Effector CD4-positive, alpha-beta T cell (primary cell): ENCODE data around the gene NT5C3A.

Experiments
- DNase-seq: peaks from one replicate; pipeline ENCODE4 v3.0.0-alpha.2; 2020

The NT5C3A gene

DNA sequence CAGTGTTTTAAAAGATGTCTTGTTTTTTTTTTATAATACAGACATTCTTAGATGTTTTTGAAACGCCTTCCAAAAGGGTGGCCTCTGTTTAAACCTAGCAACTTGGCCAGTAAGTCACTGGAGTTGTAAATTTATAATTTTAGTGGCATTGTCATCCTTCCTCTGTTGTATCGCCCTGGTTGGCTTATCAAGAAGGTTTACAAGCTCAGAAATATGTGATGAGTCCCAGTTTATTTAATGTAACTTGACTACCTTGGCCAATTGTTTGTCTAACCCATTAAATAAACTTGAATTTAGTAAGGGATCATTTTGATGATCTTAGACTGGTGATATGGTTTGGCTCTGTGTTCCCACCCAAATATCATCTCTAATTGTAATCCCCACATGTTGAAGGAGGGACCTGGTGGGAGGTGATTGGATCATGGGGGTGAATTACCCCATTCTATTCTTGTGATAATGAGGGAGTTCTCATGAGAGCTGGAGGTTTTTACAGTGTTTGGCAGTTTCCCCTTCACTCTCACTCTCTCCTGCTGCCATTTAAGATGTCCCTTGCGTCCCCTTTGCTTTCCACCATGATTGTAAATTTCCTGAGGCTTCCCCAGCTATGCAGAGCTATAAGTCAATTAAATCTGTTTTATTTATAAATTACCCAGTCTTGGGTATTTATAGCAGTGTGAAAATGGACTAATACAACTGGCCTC, 13.4 kb upstream of the NT5C3A start:
- no peak for DNase-seq

DNA sequence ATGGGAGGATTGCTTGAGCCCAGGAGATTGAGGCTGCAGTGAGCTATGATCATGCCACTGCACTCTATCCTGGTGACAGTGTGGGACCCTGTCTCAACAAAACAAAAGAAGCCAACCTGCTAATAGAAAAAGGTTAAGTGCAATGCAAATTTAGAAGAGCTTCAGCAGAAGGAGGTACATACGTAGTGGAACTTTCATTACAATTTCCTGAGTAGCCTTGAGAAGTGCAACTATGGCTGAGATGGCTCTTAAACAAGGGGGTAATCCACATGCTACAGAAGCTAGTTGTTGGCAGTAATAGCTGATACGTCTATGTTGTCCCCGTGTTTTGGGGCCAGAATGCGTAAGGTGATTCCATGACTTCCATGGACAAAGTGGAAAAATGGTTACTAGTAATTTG, 10.7 kb upstream of the NT5C3A start:
- no peak for DNase-seq

DNA sequence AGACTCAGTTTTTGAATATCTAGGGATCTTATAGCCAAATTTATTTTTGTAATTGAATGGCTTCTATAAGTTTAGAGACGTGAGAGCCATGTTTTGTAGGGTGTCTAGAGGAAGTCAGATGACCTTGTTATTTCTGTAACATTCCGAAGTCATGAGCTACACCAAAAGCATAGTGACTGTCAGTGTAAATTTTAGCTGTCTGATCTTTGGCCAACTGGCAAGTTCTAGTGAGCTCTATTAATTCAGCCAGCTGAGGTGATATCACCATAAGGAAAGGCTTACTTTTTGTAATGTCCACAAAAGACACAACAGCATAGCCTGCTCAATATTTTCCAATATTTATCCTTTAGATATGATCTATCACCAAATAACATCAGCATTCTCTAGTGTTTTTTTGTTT, 9.9 kb upstream of the NT5C3A start:
- no peak for DNase-seq

DNA sequence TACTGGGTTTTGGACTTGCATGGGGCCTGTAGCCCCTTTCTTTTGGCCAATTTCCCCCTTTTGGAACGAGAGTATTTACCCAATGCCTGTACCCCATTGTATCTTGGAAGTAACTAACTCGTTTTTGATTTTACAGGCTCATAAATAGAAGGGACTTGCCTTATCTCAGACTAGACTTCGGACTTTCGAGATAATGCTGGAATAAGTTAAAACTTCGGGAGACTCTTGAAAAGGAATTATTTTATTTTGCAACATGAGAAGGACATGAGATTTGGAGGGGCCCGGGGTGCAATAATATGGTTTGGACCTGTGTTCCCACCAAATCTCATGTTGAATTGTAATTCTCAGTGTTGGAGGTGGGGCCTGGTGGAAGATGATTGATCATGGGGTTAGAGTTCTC, 8.3 kb upstream of the NT5C3A start:
- no peak for DNase-seq

DNA sequence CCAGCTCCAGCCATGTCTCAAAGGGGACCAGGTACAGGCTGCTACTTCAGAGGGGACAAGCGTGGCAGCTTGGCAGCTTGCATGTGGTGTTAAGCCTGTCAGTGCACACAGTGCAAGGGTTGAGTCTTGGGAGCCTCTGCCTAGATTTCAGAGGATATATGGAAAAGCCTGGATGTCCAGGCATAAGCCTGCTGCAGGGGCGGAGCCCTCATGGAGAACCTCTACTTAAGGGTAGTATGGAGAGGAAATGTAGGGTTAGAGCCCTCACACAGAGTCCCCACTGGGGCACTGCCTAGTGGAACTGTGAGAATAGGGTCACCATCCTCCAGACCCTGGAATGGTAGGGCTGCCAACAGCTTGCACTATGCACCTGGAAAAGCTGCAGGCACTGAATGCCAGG, 7.7 kb upstream of the NT5C3A start:
- DNase-seq, result no peak

DNA sequence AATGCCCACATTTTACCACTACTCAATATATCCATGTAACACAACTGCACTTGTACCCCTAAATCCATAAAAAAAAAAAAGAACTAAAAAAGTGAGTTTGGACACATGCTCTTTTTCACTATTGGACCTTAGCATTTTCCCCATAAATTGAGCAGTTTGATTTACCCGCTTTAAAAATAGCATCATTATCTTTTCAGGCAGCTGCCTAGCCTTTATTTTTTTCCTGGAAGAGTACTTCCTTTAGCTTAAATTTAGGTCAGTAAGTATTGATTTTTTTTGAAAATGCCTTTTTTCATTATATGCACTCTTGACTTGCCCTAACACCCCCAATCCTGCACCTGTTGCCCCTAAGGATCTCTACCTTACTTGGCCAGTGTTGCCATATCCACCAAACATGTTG, 5.3 kb upstream of the NT5C3A start:
- DNase-seq, result no peak

DNA sequence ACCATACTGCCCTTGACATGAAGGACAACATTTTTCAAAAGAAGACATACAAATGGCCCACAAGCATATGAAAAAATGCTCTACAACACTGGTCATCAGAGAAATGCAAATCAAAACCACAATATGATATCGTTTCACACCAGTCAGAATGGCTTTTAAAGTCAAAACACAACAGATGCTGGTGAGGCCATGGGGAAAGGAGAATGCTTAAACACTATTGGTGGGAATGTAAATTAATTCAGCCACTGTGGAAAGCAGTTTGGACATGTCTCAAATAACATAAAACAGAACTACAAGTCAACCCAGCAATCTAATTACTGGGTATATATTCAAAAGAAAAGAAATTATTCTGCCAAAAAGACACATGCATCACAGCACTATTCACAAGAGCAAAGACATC, 4.2 kb upstream of the NT5C3A start:
- DNase-seq, result no peak

DNA sequence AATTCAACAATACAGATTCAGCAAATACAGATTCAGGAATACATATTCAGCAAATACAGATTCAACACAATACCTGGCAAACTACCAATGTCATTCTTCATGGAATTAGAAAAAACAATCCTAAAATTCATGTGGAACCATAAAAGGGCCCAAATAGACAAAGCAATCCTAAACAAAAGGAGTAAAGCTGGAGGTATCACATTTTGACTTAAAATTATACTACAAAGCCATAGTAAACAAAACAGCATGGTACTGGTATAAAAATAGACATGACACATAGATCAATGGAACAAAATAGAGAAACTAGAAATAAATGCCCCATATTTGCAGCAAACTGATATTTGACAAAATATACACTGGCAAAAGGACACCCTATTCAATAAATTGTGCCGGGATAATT, 3.4 kb upstream of the NT5C3A start:
- no peak for DNase-seq

DNA sequence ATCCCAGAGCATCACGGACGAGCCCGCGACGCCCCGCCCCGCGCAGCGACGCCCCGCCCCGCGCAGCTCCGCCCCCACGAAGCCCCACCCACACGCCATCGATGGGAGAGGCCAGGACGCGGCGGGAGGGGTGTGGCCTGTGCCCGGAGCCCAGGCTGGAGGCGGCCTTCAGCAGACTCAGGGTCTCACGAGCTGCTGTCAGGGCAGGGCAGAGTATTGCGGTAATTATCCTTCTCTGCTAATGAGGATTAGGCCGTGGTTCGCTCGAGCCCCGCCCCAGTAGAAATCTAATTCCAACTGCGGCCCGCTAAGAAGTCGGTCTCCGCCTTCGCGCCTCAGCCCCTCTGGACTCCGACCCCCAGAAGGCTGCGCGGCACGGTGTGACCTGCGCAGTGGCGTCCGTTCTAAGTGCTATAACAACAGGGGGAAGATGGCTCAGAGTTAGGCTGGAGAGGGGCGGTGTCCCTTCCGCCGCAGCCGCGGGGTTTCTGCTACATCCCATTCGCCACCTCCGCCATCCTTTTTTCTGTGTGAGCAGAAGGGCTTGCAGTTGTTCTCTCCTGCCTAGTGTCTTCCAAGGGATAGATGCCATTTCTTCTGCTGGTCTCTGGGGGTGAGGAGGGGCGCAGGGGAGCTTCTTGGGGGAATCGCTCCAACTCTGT, 337 bp upstream of the NT5C3A start:
- peak; percentile 87 for DNase-seq

DNA sequence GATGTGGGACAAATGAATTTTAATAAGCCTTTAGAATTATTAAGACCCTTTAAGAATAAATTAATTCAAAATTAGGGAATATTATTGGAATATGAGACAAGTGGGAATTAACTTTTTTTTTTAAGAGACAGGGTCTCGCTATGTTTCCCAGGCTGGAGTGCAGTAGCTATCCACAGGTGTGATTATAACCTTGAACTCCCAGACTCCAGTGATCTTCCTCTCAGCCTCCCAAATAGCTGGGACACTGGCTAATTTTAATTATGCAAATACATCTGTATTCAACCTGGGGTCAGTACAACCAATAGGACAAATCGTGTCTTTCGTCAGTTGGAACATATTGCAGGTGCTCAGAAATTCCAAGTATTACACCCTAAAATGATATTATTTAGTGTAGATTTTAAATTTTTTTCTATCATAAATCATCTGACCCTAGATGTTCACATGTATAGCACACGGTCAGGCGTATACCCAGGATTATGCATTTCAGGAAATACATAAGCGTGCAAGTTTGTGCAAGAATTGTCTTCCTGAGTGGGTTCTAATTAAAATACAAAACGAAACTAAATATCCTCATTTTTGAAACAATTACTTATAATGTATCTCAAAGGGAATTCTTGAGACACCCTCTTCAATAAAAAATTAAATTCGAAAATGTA, 1.2 kb downstream of the NT5C3A start:
- DNase-seq, result no peak

DNA sequence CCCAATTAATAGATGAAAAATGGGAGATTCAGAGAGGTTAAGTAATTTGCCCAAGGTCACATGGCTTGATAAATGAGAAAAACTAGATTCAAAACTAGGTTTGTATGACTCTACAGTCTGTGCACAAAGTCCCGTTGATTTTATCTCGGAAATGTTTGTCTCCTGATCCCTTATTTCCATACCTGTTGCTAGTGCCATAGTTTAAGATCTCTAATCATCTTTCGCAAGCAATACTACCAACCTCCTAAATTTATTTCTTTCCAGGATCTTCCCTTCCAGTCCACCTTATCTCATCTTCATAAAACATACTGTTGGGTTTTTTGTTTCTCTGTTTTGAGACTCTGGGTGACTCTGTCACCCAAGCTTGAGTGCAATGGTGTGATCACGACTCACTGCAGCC, 2.9 kb downstream of the NT5C3A start:
- DNase-seq, result no peak

DNA sequence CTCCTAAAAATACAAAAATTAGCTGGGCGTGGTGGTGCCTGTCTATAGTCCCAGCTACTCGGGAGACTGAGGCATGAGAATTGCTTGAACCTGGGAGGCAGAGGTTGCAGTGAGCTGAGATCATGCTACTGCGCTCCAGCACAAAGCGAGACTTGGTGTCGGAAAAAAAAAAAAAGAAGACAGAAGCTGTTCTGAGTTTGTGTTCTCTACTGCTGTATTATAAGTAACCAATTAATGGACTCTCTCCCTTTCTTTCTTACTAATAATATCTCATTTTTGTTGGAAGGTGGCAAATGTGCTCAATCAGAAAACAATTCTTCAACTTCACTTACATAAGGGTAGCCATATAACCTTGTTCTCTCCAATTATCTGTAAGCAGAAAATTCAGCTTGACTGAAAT, 7.4 kb downstream of the NT5C3A start:
- DNase-seq, result no peak

DNA sequence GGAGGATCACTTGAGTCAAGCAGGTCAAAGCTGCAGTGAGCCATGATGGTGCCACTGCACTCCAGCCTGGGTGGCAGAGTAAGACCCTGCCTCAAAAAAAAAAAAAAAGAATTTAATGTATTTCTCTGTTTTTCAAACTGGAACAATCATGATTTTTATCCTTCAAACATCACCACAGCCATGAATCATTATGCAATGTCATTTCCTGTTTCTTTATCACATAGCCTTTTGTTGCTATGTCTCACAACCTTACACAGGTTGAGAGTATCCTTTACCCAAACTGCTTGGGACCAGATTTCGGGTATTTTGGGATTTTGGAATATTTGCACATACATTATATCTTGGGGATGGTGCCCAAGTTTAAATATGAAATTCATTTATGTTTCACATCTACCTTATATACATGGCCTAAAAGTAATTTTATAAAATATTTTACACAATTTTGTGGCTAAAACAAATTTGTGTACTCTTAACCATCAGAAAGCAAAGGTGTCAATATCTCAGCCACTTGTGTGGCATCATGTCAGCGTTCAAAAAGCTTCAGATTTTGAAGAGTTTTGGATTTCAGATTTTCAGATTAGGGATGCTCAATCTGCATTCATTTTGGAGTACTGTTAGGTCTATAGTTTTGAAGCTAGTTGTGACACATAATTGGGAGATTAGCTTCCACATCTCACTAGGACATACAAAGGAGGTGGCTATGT, 8.2 kb downstream of the NT5C3A start:
- DNase-seq, result no peak

DNA sequence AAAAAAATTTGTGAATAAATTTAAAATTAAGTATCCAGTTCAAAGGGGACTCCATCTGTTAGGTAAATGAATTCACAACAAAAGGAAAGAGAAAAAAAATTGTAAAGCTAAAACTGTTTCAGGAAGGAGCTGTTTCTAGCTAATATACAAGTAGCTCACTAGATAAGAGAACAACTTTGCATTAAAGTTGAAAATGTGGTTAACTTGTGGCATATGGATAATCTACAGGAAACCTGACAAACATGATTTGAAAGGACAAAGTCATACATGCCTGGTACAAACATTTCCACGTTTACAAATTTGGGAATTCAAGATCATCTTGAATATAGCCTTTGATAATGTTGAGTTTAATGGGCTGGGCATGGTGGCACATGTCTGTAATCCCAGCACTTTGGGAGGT, 8.9 kb downstream of the NT5C3A start:
- no peak for DNase-seq

DNA sequence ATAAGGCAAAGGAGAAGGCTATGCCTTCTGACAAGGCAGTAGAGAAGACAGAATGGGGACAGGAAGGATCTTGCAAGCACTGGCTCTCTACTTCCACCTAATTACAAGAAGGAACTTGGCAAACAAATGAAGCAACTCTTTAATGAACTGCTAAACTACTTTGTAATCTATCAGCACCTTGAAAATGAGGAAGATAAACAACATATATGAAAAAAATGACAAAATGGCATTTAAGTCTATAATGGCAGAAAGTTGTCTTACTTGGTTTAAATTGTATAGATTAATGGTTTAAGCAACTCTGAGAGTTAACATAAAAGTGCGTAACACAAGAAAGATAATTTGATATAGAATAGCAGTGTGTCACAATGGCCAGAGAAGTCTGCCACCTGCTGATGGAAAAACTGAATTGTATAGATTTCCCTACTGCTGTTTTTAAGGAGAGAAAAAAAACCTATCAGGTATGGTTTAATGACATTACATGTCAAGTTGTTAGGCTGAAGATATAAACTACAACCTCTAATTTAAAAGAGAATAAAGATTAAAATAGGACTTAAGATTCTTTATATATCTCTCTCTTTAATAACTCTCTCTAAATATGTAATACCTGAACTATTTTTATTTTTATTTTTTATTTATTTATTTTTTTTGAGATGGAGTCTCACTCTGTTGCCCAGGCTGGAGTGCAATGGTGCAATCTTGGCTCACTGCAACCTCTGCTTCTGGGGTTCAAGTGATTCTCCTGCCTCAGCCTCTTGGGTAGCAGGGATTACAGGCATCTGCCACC, 11.8 kb downstream of the NT5C3A start:
- peak; percentile 38 for DNase-seq

DNA sequence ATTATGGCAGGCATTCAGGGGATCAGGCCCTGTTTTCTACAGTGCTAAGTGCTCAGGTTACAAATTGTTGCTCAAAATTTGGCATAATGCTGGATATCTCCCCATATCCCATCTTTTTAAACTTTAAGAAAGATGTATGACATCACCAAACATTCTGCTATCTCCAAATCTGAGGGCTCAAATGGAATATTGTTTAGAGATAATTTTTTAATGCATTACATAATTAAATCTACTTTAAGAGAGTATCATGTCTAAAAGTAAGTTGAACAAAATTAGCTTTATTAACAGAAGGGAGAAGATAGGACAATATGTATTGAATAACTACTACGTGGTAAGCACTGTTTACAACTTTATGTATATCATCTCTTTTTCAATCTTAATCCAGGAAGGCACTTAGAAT, 13.9 kb downstream of the NT5C3A start:
- no peak for DNase-seq

DNA sequence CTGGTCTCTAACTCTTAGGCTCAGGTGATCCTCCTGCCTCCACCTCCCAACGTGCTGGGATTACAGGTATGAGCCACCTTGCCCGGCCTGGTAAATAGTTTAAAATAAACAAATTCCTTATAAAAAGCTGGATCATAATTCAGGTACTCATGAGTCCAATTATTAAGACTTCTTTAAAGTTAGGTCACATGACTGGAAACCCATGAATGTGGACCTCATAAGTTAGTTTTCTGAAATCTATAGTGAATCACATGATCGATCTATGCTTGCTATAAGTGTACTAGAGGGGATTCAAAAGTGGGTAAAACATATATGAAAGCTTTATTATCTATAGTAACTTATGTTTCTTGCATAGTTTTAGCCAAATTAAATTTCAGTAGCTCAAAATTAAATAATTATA, 14.3 kb downstream of the NT5C3A start:
- no peak for DNase-seq

DNA sequence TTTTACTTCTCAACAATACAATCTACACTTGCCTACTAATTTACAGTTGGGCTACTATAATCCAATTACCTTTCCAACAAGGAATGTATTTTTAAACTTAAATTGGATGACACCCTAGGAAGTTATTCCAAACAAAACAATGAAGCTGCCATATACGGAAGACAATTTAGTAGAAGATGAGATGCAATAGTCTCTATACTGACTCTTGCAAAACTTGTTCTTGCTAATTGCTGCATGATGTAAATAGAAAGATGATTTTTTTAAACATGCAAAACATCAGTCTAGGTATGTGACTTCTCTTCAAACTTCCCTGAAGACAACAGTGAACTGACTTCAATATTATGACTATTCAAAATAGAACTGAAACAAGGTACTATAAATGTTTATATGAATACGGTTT, 17.6 kb downstream of the NT5C3A start:
- no peak for DNase-seq

DNA sequence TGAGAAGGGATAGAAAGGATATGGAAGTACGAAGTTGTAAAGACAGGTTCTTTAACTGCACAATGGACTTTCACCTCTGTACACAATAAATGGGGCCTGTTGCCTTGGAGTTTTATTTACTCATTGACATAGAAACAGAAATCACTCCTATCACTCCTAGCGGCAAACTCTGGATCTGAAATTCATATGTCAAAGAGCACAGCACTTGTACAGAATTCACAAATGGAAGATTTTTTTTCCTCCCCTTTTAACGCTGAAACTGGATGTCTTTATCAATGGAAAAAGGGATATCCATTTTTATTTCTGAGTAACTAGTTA, 18.2 kb downstream of the NT5C3A start:
- no peak for DNase-seq

DNA sequence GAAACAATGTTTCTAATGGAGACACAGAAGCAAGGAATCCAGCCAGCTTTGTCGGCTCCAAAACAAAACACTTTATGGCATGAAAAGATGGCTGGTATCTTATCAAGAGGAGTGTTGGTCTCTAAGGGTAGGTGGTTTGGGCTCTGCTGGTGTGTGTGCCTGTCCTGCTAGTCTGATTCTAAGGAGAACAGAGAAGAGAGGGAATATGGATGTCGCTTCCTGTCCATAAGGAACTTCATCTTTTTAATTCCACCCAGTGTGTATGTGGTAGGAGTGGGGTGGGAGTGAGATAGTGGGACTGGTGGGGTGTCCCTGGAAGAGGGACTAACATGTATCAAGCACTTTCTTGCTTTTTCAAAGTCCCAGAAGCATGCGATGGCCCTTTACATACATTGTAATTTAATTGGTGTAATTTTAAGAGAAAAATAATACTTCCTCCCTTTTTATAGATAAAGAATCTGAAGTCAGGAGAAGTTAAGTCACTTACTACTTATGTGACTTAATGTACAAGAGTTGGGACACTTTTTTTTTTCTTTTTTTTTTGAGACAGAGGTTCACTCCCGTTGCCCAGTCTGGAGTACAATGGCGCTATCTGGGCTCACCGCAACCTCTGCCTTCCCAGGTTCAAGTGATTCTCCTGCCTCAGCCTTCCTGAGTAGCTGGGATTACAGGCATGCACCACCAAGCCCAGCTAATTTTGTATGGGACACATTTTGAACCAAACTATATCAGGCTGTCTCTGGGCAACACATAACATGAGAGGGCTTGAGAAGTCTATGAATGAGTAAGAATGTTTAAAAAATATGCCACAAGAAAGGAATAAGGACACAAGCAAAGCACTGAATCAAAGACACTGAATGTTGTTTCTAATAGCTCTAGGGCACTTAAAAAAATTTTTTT, 18.8 kb downstream of the NT5C3A start:
- DNase-seq, result no peak

DNA sequence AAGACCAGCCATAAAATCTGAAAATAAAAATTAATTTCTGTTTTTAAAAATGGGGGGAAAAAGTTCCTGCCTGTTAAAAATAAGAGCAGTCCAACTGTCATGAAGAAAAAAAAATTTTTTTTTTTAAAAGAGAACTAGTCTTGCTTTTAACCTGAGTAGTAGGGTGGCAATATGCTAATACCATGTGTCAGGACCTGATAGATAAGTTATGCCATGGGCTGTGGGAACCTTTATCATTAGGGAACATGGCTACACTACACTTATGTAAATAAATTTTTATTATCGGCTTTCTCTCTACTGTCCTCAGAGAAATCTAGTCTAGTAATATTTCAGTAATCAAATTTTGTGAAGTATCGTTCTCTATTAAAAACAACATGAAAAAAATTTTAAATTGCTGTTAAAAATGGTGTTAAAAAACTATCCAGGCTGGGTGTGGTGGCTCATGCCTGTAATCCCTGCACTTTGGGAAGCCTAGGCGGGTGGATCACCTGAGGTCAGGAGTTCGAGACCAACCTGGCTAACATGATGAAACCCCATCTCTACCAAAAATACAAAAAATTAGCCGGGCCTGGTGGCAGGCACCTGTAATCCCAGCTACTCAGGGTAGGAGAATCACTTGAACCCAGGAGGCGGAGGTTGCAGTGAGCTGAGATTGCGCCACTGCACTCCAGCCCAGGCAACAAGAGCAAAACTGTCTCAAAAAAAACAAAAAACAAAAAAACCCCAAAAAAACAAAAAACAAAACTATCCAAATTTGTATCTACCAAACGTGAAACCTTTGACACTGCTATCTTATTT, 20.7 kb downstream of the NT5C3A start:
- no peak for DNase-seq
